Lung (tissue), 12 donors: ENCODE measurements around the gene GLOD4. TPM values are rescaled to one million over a fixed set of nuclear protein-coding genes. Genes with fewer than 3 reads are reported as not detected.
"Not testable (repeated sequence)": the region's sequence is repeated elsewhere in the genome, so short reads cannot be mapped to it uniquely, and the experiment has no call there.

Experiments used
- ATAC-seq: fragments of 200-7000 bp; cut with Tn5 transposase; one replicate; pipeline ENCODE4 v1.9.1; 2020; ENCODE audit warnings: moderate number of reproducible peaks; ENCODE audit not compliant: insufficient read depth, low FRiP score
- DNase-seq, 3 donors: peaks; one replicate each; pipeline ENCODE4 v3.0.0-alpha.2; 2013 to 2017
- H3K27ac ChIP-seq, 2 donors: one replicate each; pipeline ENCODE4 v1.5.1; 2013; ENCODE audit warnings: mild to moderate bottlenecking in 2 of 2, moderate library complexity in 2 of 2, control low read depth in 1 of 2, inconsistent platforms in 1 of 2, low read depth in 1 of 2, low read length in 1 of 2
- H3K27me3 ChIP-seq, 3 donors: one replicate each; pipeline ENCODE4 v1.5.1; 2013; ENCODE audit warnings: low read length in 2 of 3; ENCODE audit not compliant: control insufficient read depth in 3 of 3, insufficient read depth in 3 of 3
- H3K36me3 ChIP-seq, 4 donors: one replicate each; pipeline ENCODE4 v1.5.1; 2013; ENCODE audit warnings: low read length in 4 of 4, mild to moderate bottlenecking in 1 of 4, moderate library complexity in 1 of 4; ENCODE audit not compliant: control insufficient read depth in 4 of 4, insufficient read depth in 4 of 4
- H3K4me1 ChIP-seq, 5 donors: one replicate each; pipeline ENCODE4 v1.5.1; 2013; ENCODE audit warnings: low read length in 5 of 5, mild to moderate bottlenecking in 2 of 5, moderate library complexity in 1 of 5; ENCODE audit not compliant: control insufficient read depth in 5 of 5, insufficient read depth in 5 of 5
- H3K4me3 ChIP-seq: one replicate; pipeline ENCODE4 v1.5.1; 2013; ENCODE audit warnings: mild to moderate bottlenecking, control low read depth, moderate library complexity
- H3K9ac ChIP-seq, 2 donors: one replicate each; pipeline ENCODE4 v1.5.1; 2013; ENCODE audit warnings: low read length in 2 of 2, control low read depth in 1 of 2; ENCODE audit not compliant: insufficient read depth in 1 of 2
- H3K9me3 ChIP-seq, 4 donors: one replicate each; pipeline ENCODE4 v1.5.1; 2013; ENCODE audit warnings: low read length in 3 of 4, mild to moderate bottlenecking in 1 of 4, moderate library complexity in 1 of 4; ENCODE audit not compliant: control insufficient read depth in 4 of 4, insufficient read depth in 3 of 4
- CTCF ChIP-seq: IDR thresholded peaks from 2 replicates; pipeline ENCODE4 v1.5.1; 2012; ENCODE audit warnings: mild to moderate bottlenecking; ENCODE audit errors: control extremely low read depth, extremely low read depth
- WGBS, 2 donors: extraction: QIAGEN DNeasy Blood & Tissue Kit; methylation state at CpG; one replicate each; pipeline ENCODE4 v1.1.7; 2013; 5-methylcytosine and 5-hydroxymethylcytosine counted together
- polyA plus RNA-seq, 2 donors: library from polyadenylated mRNA; stranded (reverse); fragments of 200-250 nt; gene quantifications; one replicate each; pipeline ENCODE4 v1.2.1, GENCODE V29; 2013
- total RNA-seq, 2 donors: library from RNA; depleted of rRNA in 1 of 2; stranded (reverse); fragments of >200 nt in 1 of 2; gene quantifications; one replicate each; pipeline ENCODE4 v1.2.1, GENCODE V29; 2014 to 2021
- donor health status: control.
- donor health status: control.
- donor health status: Bipolar disorder and iron deficiency.
- donor health status: healthy.
- donor health status: DM: yes; HTN: yes; CAD: no.

GLOD4 gene
- total and polyA plus RNA-seq, 4 donors: 31.9 to 60.3 (median 38.4) TPM

- peak overlapping the region in 1 of 2 donors; percentile 44 for H3K27ac ChIP-seq
- no peak for DNase-seq
These were observed 13.2 kb upstream of the GLOD4 start for GRCh38 chr17:795276-795675.

GRCh38 chr17:794876-795275 is 12.8 kb upstream of the GLOD4 start:
- Histone ChIP-seq H3K9ac (peak overlapping the region in 1 of 2 donors; percentile 62), H3K36me3 (peaks cover 0 to 18% (median 11%) of the 10 kb centered on the region in 4 donors), H3K9me3 (no peaks in the 10 kb centered on the region), H3K4me3 (no peak overlapping the region), H3K27me3 (no peaks in the 10 kb centered on the region), H3K4me1 (peaks cover 0 to 20% (median 0%) of the 10 kb centered on the region in 5 donors), H3K27ac (peak overlapping the region in 1 of 2 donors; percentile 44)
- WGBS, 2 donors: 10 to 19% methylated on average over 18 of the region's 18 CpGs
- peak; percentile 78 for TF ChIP-seq CTCF
- peak; percentile 91 to 94 (median 93) for DNase-seq
- ATAC-seq: no peak

More at GRCh38 chr17:795276-795675, 13.2 kb upstream of the GLOD4 start:
- WGBS, 2 donors: 60 to 79% methylated on average over 14 of the region's 14 CpGs
- Histone ChIP-seq H3K4me1 (peaks cover 0 to 20% (median 0%) of the 10 kb centered on the region in 5 donors), H3K4me3 (no peak overlapping the region), H3K9ac (no peak overlapping the region), H3K9me3 (no peaks in the 10 kb centered on the region), H3K36me3 (peaks cover 0 to 16% (median 11%) of the 10 kb centered on the region in 4 donors), H3K27me3 (no peaks in the 10 kb centered on the region)
- no peak for ATAC-seq
- no peak for TF ChIP-seq CTCF

- no peak overlapping the region for H3K27ac ChIP-seq
- WGBS, 2 donors: 81 to 82% methylated on average over 9 of the region's 9 CpGs
- peaks cover 0 to 12% (median 0%) of the 10 kb centered on the region in 5 donors for H3K4me1 ChIP-seq
- no peak overlapping the region for H3K9ac ChIP-seq
- H3K9me3 ChIP-seq: no peaks in the 10 kb centered on the region
- DNase-seq (peak in 1 of 3 donors; percentile 10), ATAC-seq (no peak)
- no peak overlapping the region for H3K4me3 ChIP-seq
- peaks cover 9 to 27% (median 18%) of the 10 kb centered on the region in 4 donors for H3K36me3 ChIP-seq
- no peak for TF ChIP-seq CTCF
- no peaks in the 10 kb centered on the region for H3K27me3 ChIP-seq
These were observed 10.2 kb upstream of the GLOD4 start for GRCh38 chr17:792277-792676.

- TF ChIP-seq CTCF: no peak
- DNase-seq: no peak
These were observed 9.7 kb upstream of the GLOD4 start for GRCh38 chr17:791829-792228.

GRCh38 chr17:790874-791247 is 8.8 kb upstream of the GLOD4 start:
- not testable (repeated sequence) for H3K27ac ChIP-seq, ATAC-seq, H3K9ac ChIP-seq, H3K9me3 ChIP-seq, H3K4me3 ChIP-seq, H3K27me3 ChIP-seq
- WGBS, 2 donors: 89 to 98% methylated on average over 5 to 10 of the region's 12 CpGs
- Histone ChIP-seq H3K36me3 (peaks cover 9 to 27% (median 17%) of the 10 kb centered on the region in 4 donors), H3K4me1 (peaks cover 0 to 12% (median 0%) of the 10 kb centered on the region in 5 donors)
- peak in 1 of 3 donors; percentile 18 for DNase-seq

More at GRCh38 chr17:791829-792228, 9.7 kb upstream of the GLOD4 start:
- peaks cover 9 to 27% (median 16%) of the 10 kb centered on the region in 4 donors for H3K36me3 ChIP-seq
- no peak overlapping the region for H3K9ac ChIP-seq
- 74 to 86% methylated on average over 19 of the region's 19 CpGs for WGBS, 2 donors
- no peak overlapping the region for H3K27ac ChIP-seq
- no peaks in the 10 kb centered on the region for H3K9me3 ChIP-seq
- H3K4me1 ChIP-seq: peaks cover 0 to 12% (median 0%) of the 10 kb centered on the region in 5 donors
- H3K4me3 ChIP-seq: no peak overlapping the region
- no peaks in the 10 kb centered on the region for H3K27me3 ChIP-seq
- ATAC-seq: no peak
